GM18519 (cell line): ENCODE measurements around the gene CXCL12.

Source experiments
- ATAC-seq: cut with Tn5 transposase; IDR thresholded peaks from one replicate; pipeline ENCODE4 v1.9.1; 2021; ENCODE audit warnings: mild to moderate bottlenecking, moderate library complexity; ENCODE audit not compliant: unreplicated experiment, low FRiP score

The CXCL12 gene

DNA sequence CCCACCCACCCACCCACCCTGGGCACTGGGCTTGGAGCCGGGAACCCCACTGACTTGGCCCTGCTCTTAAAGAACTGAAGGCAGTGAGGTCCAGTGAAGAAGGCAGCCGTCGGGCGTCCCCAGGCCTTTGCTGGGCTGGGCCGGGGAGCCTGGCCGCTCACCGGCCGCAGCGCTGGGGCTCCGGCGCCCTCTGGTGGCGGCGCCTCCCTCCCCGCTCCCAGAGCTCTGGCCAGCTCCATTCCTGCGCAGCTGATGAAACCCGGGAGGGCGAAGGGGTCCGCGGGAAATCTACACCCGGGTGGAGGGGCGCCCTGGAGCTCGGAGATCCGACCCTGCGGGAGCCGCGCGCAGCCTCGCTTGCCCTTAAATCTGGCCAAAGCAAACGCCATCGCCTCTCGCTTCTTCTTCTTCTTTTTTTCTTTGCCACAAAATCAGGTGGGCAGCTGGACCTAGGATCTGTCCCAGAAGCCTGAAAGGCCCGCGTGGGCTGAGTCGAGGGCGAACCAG, 1.7 kb upstream of the CXCL12 start:
- no peak for ATAC-seq

DNA sequence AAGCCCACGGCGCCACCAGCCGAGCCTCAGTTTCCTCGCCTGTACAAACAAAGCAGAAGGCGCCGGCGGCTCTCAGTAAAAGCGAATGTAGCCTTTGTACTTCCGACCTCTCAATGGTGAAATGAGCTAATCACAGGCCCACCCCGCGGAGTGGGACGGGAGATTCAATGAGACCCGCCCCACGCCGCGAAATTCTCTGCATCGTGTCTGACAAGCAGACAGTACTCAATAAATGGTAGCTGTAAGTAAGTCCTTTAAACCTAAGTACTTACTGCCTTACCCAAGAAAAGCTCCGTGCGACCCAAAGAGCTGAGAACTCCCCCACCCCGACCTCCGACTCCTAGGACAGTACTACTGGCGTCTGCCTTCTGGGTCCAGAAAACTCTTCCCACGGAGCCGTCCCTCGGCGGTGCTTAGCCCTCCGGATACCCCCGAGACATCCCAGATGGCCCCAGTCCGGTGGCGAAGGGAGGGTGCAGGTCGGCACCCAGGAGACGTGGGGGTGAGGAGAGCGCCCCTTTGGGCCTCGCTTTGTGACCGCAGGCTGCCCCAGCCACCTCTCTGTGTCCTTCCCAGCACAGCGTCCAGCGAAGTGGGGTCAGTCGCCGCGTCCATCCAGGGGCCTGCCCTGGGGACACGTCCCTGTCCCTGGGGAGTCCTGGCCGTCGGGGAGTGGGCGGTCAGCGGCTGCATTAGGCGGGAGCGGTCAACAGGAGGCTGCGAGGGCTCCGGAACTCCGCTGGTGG, 972 bp upstream of the CXCL12 start:
- no peak for ATAC-seq

DNA sequence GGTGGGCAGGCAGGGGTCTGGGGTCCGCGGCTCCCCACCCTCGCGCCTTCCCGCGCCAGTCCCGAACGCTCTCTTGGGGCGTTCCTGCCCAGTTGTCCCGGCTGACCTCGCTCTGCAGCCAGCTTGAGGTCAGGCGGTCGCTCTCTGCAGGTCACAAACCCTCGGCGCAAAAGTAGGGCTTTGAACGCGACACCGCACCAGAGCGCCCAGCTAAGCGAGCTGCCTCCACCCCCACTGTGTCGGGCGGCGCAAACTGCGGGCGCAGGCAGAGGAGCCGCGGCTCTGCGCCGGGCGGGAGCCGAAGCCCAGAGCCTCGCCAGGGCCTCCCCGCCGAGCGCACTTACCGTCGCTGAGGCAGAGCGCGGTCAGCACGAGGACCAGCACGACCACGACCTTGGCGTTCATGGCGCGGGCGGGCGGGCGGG, 284 bp downstream of the CXCL12 start:
- ATAC-seq: no peak

DNA sequence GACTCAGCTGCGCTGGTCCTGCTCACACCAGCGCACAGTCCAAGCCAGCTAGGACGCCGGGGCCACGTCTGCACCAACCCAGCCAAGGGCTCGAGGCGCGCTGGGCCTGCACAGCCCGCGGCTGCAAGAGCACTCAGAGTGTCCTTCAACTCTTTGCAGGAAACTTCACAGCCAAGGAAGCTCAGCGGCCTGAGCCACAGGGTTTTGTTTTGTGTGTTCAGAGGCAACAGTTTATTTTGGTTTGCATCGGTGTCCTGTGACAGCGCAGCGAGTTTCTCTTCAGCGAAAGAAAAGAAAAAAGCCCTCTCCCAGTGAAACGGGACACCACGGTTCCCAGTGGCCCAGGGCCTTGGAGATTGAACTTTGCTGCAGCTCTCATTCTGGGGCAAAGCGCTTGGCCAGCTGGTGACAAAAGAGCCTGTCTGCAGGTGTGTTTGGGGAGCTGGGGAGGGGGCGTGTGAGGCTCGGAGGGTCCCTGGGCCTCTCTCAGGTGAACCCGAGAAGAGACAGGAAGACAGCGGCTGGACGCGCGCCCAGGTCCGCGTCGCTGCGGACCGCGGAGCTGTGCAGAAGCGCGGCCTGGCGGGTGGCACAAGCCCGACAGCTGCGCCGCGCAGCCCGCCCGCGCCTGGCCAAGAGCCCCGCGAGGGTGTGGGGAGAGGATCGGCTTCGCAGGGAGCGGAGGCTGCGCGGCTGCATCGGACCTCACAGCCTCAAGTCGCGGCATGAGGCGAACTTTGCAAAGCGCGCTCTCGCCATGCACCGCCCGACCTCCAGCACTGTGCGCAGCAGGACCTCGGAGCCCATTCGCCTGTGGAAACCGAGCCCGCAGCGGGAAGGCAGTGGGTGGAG, 922 bp downstream of the CXCL12 start:
- ATAC-seq: no peak

DNA sequence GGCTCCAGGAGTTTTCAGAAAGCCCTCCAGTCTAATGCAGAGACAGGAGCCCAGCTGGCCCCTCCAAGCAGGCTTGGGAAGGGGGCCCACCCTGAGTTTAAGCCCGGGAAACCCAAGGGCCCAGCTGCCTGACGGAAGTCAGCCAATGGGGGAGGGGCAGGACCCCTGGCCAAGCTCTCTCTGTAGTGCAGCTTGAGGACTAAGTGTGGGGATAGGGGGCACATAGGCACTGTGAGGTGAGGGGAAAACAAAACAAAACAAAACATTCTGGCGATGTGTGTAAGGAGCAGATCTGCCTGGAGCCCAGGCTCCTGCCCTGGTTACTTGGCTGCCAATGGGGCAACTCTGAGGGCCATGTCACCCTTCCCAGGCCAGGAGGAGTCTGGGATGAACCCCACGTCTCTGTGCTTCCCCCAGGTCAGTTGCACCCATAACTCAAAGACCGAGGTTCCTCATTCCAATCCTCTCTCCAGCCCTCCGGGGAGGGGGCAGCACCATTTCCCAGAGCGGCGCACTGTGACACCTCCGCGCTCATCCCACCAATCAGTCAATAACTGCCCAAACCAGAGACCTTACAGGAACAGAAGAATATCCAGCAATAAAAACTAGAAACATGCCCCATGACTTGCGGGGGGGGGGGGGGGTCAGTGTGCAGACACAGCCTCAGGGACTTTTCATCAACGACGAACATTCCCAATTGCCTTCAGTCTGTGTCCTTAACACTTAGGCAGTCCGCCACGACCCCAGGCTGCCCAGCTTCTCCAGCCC, 1.7 kb downstream of the CXCL12 start:
- ATAC-seq: no peak

DNA sequence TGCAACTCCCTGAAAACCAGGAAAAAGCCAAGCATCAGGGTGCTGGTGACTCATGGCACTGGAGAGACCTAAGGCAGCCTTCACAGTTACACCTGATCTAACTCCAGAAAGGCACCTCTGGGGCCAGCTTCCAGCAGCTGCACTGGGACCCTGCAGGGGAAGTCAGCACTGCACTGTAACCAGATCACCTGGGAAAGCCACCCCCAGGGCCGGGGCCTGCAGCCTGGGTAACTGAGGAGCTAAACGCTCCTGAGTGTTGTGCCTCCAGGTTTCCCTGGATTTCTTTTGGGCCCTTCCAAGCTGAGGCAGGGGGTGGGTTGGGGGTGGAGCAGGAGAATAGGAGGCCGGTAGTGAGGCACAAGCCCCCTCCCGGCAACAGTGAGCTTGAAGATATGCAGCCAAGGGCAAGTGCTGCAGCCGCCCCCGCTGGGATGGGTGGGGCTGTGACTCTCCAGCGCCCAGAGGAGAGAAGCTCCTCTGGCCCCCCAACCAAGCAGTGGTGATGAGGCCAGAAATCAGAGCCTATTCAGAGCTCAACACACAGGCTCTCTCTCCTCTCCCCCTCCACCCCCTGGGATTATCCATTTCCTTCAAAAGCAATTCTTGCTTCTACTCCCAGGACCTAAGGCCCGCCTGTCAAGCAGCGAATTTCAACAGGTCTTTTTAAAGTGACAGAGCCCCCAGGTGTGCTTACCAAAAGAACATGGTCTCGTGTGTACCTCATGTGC, 2.6 kb downstream of the CXCL12 start:
- no peak for ATAC-seq

DNA sequence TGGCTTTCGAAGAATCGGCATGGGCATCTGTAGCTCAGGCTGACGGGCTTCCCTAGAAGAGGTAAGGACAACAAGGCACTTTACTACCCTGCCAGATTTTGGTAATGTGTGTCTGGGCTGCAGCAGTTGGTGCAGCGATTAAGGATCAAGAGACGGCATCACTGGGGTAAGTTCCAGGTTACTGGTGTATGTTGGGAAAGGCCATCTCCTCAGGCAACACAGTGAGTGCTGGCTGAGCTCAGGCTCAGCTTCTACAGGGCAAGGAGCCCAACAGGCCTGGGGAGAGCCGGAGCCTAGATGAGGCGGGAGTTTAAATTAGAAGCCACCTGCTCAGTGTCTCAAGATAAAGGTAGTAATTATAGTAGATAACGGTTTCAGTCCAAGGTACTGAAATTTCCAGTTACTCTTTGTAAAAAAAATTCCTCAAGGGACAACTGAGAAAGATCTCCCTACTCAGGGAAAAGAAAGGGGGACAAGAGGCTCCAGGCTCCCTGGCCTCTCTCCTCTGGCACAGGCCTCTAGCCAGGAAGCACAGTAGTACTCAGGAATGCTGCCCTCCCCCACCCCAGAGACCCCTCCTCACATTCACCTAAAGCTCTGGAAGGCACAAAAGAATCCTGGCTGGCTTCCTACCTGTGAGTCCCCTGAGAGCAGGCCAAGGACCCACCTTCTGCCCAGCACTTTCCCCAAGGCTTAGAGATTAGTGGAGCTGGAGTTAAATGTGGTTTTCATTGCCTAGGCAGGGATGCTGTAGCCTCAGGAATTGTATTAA, 3.9 kb downstream of the CXCL12 start:
- no peak for ATAC-seq

DNA sequence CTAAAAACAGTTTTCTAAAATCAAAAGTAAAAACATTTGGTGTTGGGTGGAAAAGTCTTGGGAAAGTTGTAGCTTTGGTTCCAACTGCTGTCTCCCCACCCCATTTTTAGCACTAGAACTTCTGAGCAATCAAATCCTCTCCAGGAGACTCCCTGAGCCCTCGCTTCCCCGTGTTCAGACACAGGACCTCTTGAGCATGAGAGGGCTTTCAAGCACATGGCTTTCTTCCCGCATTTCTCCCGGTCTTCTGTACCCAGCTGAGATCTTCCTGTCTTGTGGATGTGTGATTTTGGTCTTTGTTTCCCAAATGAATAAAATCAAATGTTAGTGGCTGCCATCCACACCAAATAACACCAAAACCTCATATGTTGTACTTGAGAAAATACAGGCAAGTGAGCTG, 5.0 kb downstream of the CXCL12 start:
- ATAC-seq: no peak

DNA sequence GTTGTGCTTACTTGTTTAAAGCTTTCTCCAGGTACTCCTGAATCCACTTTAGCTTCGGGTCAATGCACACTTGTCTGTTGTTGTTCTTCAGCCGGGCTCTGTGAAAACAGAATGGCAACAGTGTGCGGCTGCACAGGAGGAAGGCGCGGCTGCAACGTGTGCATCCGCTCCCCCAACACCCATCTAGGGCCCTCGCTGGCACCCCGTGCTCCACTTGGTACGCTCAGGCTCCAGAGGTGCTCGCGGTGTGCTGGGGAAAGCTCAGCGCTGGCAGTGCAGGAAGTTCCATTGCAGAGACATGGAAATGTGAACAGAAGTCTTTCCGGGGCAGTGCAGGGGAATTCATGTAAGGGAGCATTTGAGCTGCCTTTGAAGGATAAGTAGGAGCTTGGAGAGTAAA, 6.3 kb downstream of the CXCL12 start:
- ATAC-seq: no peak

DNA sequence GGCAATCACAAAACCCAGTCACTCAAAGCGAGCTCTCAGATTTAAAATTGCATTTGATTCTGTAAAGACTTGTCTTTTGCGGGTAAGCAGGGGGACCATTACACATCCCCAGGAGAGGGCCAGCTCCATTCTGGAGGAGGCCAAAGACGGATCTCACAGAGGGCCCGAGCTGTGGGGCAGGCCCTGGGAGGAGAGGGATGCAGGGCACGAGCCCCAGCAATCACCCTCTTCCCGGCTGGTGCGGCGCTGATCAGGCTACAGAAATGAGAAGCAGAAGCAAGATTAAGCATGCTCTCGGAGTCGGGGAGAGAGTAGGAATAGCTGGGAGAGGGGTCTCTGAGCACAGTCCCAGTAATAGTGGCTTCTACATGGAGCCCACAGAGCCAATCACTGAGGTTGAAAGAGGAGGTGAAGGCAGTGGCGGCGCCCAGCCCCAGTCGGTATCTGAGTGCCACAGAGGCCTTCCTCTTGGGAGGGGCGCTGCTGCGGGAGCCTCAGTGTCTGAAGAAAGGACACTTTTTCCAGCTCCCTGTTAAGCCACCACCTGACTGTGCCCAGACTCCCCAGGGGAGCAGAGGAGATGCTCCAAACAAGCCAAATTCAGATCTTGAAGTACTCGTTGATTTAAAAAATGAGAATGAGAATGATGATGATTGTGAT, 7.1 kb downstream of the CXCL12 start:
- ATAC-seq: no peak

DNA sequence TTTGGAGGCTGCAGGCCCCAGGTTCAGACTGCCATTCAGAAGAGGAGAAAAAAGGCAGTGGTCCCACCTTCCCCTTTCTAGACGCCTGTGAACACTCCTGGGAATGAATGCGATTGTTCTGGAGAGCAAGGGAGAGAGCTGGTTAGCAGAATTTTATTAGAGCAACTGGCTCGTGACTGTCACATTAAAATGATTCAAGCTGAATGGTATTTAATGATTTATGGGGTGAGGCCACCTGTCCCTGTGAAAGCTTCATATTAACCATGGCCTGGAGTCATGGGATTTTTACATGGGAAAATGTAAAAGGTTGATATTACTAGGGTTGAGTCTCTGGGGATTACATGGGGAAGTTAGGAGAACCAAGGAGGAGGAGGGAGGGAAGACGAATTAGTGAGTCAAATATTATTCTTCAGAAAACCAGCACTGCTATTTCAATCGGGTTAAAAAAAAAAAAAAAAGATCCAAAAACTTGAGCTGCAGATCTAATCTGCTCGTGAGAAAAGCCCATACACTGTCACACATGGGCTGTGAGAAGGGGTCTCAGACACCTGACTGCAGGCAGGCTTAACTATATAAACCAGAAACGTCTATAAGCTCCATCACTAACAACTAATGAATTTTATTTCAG, 8.3 kb downstream of the CXCL12 start:
- no peak for ATAC-seq

DNA sequence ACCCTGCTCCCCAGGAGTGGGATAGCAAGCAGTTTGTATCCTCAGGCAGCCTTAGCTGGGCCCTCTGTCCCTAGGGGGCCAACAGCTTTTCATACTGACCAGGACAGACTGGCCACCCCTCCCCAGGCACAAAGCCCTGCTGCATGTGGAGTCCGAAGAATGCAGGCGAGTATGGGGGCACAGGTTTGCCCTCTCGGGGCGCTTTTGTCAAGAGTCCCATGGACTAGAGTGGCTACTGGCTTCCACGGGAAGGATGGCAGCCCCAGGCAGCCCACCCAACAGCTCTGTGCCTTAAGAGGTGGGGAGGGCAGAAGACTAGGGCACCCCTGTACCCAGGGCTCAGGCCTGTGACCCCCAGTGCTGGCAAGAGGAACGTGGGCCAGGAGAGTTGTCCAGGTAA, 10.7 kb downstream of the CXCL12 start:
- no peak for ATAC-seq

DNA sequence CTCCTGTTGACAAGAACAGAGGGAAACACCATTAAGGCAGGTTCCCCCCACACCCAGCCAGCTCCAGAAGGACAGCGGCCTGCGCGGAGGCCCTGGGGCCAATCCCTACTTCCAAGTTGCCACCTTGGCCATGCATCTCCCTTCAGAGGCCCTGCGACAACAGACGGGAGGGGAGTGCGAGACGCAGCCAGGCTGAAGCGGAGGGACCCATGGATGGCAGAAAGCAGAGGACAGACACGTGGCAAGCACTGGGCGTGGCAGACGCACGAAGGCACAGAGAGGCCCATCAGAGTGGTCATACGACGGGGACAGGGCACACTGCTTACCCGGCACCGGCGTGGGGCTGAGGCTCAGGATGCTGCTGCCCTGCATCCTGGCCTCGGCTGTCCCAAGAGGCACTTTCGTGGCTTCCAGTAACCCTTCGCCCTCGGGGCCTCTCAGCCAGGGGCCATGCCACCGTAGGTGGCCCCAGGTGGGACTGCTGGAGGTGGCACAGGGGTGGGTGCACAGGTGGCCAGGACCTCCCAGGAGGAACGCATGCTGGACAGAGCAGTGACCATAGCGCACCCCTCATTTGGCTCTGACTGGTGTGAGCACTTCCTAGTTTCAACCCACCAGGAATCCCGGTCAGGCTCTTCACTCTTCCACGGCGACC, 11.4 kb downstream of the CXCL12 start:
- no peak for ATAC-seq

DNA sequence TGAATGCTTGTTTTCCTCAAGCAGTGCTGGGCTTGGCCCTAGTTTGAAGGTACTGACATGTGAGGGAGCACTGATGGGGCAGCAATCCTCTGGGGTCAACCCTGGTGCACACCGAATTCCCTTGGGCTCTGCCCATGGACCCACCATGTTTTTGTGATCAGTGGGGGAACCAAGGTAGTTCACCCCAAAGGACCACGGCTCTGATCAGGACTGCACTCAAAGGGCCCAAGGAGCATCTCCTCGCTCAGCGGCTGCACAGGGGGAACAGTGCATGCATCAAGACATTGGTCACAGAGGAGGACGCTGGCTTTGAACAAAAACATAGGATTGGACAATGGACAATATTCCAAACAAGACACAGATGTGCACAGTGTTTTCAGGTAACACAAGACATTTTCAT, 12.7 kb downstream of the CXCL12 start:
- ATAC-seq: no peak

DNA sequence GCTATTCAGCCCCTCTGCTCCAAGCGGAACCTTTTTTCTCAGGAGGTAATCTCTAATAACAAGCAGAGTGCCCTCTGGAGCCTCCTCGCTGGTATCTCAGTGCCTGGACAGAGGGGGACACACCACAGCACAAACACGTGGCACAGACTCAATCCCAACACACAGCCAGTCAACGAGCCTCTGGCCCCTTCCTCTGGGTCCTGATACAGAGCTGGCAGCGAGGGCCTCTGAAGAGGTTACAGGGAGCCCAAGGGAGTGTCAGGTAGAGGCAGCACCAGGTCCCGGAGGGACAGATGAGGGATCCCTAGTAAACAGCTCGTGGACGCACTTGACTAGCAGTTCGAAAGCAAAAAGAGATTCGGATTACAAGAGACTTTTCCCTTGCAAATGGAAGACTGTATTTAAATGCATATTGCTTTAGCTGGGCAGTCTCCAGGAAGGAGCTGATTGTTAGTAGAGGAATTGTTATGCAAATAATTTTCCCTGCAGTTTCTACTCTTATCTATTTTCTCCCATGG, 14.1 kb downstream of the CXCL12 start:
- no peak for ATAC-seq

DNA sequence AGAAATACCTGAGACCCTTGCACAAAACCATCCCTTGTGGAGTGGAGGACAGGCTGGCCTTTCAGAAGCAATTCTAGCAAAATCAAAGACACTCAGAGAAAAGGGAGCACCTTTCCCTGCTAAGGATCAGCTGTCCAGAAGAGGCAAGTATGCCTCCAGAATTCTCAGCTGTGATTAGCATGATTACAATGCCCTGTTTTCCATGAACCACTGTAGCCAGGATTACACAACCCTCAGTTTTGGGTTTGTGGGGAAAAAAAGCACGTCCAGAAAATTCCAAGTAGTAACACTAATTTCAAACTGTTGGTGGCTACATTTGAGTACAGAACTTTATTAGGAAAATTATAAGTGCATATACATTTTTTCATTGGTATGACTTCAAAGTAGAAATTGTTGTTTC, 15.0 kb downstream of the CXCL12 start:
- ATAC-seq: no peak

DNA sequence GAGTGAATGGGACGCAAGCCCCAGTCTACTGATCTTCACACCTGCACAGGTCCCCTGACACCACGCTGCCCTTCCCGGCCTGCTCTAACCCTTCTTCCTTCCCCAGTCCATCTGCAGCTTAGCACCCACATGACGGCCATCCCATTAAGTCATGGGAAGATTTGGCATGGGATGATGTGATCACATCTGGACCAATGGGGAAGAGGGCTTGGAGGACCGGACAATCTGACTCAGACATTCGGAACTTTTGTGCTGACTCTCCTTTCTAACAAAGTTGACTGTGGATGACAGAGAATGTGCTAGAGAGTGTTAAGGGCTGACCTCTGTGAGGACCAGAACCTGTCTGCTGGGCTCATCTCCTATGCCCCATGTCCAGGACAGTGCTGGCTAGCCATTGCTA, 15.6 kb downstream of the CXCL12 start:
- no peak for ATAC-seq

DNA sequence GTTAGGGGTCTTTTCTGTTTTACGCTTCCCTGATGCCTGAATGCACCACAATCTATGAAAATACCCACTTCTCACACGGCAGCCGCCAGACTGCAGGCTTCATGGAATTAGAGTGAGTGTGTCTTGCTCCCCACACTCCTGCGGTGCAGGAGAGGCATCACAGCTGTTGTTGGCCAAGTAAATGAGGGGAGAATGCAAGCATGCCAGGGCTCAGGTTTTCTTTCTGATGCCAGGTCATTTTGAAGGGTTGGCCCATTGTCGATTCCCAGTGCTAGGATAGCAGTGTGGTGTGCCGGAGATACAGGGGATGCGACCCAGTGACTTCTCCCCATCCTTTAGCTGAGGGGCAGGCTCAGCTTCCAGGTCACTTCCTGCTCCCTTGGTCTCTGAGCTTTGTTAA, 16.3 kb downstream of the CXCL12 start:
- ATAC-seq: no peak
